LNCaP clone FGC (cell line): ENCODE data around the gene REN.

ENCODE experiments used
- DNase-seq: peaks from one replicate; pipeline ENCODE4 v3.0.0-alpha.2; 2011; ENCODE audit warnings: low read depth
- H3K4me3 ChIP-seq: 2 replicates; pipeline ENCODE4 v1.5.1; 2011; ENCODE audit warnings: mild to moderate bottlenecking, low read depth, low read length, control low read depth
- CTCF ChIP-seq: IDR thresholded peaks from 2 replicates; pipeline ENCODE4 v1.5.1; 2012; ENCODE audit warnings: mild to moderate bottlenecking; ENCODE audit not compliant: control insufficient read depth, insufficient read depth; ENCODE audit errors: extremely low read depth

REN gene

GRCh38 chr1:204128464-204128963 lies 37.6 kb downstream of the REN start:
- DNase-seq: no peak
- TF ChIP-seq CTCF: no peak
- no peak overlapping the region for H3K4me3 ChIP-seq

- peak; percentile 63 for DNase-seq
- no peak overlapping the region for H3K4me3 ChIP-seq
- peak; percentile 98 for TF ChIP-seq CTCF
Observed at GRCh38 chr1:204127597-204128242, 38.4 kb downstream of the REN start.

DNA sequence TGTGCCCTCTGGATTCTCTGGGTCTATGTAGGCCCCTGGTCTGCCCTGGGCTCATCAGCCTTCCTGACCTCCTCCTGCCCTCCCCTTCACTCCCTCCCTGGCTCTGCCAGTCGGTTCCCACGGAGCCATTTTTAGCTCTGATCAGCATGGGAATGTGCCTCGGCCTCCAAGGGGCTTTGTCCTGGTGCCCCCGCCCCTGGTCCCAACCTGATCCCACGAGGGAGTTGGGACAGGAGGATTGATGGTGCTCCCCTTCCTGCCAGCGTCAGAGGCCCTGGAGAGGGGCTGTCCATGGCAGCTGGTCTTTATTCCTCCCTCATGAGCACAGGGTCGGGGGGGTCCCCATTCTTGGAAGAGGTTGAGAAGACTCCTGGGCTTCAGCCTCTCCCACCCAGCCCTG lies 39.2 kb downstream of the REN start:
- H3K4me3 ChIP-seq: no peak overlapping the region
- no peak for TF ChIP-seq CTCF
- no peak for DNase-seq

DNA sequence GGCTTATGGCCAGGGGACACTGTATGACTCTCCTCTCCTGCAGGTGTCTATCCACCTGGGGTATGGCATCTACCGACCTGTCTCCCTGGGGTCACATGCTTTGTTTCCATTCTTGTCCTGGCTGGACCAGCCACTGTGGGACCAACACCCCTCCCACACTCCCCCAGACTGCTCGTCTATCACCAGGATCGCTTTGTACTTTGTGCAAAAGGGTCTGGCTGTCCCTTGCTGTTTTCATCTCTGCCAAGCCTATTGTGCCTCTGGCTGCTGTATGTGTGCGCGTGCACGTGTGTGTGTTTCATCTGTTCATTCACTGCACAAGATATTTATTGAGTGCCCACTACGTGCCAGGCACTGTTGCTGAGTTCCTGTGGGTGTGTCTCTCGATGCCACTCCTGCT lies 39.8 kb downstream of the REN start:
- no peak for DNase-seq
- no peak for TF ChIP-seq CTCF
- no peak overlapping the region for H3K4me3 ChIP-seq

DNA sequence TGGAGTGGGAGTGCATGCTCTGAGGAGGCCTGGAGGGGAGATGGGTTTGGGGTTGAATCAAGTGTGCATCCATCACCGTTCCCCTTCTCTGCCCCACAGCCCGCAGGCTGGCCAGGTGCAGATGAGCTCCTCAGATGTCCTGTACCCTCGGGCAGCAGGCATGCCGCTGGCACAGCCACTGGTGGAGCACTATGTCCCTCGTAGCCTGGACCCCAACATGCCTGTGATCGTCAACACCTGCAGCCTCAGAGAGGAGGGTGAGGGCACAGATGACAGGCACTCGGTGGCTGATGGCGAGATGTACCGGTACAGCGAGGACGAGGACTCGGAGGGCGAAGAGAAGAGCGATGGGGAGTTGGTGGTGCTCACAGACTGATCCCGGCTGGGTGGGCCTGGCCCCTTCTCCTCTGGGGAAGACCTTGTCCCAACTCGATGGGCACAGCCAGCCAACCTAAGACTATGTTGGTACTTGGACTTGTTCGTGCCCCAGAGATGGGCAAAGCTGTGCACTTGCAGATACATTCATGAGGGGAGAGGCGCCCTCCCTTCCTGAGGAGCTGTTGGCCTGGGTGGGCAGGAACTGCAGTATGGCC lies 40.3 kb downstream of the REN start:
- H3K4me3 ChIP-seq: no peak overlapping the region
- DNase-seq: no peak
- TF ChIP-seq CTCF: no peak

- TF ChIP-seq CTCF: no peak
- no peak for DNase-seq
- H3K4me3 ChIP-seq: no peak overlapping the region
Observed at GRCh38 chr1:204124639-204125038, 41.5 kb downstream of the REN start.

DNA sequence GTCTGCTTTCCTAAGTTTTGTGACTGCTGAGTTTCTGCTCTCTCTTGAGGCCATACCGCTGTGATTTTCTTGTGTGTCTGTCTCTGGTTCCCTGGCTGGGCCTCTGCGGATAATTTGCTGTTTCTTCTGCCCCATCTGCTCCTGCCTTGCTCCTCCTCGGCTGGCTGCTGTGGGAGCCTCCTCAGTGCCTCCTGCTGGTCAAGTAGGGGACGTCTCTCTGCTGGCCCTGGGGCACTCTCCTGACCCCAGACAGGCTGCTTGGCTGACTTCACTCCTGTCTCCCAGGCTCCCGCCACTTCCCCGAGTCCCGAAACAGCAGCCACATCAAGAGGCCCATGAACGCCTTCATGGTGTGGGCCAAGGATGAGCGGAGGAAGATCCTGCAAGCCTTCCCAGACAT lies 42.8 kb downstream of the REN start:
- DNase-seq: no peak
- H3K4me3 ChIP-seq: no peak overlapping the region
- peak; percentile 56 for TF ChIP-seq CTCF
